H1 (cell line): ENCODE data around the gene LRRC4. TPM values are rescaled to one million over a fixed set of nuclear protein-coding genes. Genes with fewer than 3 reads are reported as not detected.

Source experiments
- CTCF ChIA-PET: fragments of 300-600 bp; sonication (Branson Sonifier 250); formaldehyde crosslinking; loops from one replicate; lab custom pipeline; 2021; ENCODE audit not compliant: partially characterized antibody; lab: Charles Lee
- POLR2A ChIA-PET: fragments of 300-600 bp; sonication (Branson Sonifier 250); formaldehyde crosslinking; loops from one replicate; lab custom pipeline; 2021; ENCODE audit warnings: inconsistent platforms; ENCODE audit not compliant: partially characterized antibody; lab: Charles Lee
- DNase-seq, 2 experiments: peaks; one replicate each; pipeline versions ENCODE4 v3.0.0 to v3.0.0-alpha.2; 2010 to 2022; ENCODE audit warnings: low spot score in 2 of 2, low read depth in 1 of 2, mixed read lengths in 1 of 2
- FAIRE-seq: peaks from 2 replicates; lab custom pipeline; 2011; peaks lifted over from hg19 to GRCh38; lab: Jason Lieb, UNC
- H2AFZ ChIP-seq: 2 replicates; pipeline ENCODE4 v1.8.1; 2012; ENCODE audit warnings: low read length, inconsistent platforms
- H2AK5ac ChIP-seq: 2 replicates; pipeline ENCODE4 v1.6.1; 2013; ENCODE audit warnings: low read depth, low read length
- H2BK120ac ChIP-seq: replicated peaks from 2 replicates; pipeline ENCODE3; 2013; ENCODE audit warnings: low read depth, low read length, inconsistent platforms
- H2BK12ac ChIP-seq: 2 replicates; pipeline ENCODE4 v1.6.1; 2013; ENCODE audit warnings: low read depth, low read length
- H2BK15ac ChIP-seq: 2 replicates; pipeline ENCODE4 v1.6.1; 2013; ENCODE audit warnings: low read length
- H2BK20ac ChIP-seq: 2 replicates; pipeline ENCODE4 v1.6.1; 2013; ENCODE audit warnings: low read length
- H2BK5ac ChIP-seq: 2 replicates; pipeline ENCODE4 v1.6.1; 2013; ENCODE audit warnings: low read depth, low read length
- H3K14ac ChIP-seq: 2 replicates; pipeline ENCODE4 v1.6.1; 2013; ENCODE audit warnings: inconsistent platforms; ENCODE audit not compliant: insufficient read length
- H3K18ac ChIP-seq: 2 replicates; pipeline ENCODE4 v1.6.1; 2013; ENCODE audit warnings: low read length; ENCODE audit errors: extremely low read depth
- H3K23ac ChIP-seq: 2 replicates; pipeline ENCODE4 v1.6.1; 2013; ENCODE audit warnings: inconsistent platforms; ENCODE audit not compliant: insufficient read length
- H3K23me2 ChIP-seq: 2 replicates; pipeline ENCODE4 v1.6.1; 2013; ENCODE audit warnings: low read depth, low read length
- H3K27ac ChIP-seq: 2 replicates; pipeline ENCODE4 v1.6.1; 2011; ENCODE audit warnings: low read depth, low read length, inconsistent platforms
- H3K27me3 ChIP-seq, 4 experiments: replicated peaks in 1 of 4; 1 replicate in 1 of 4; 2 replicates in 3 of 4; pipeline versions ENCODE4 v1.6.1 to v1.8.1; 2011 to 2013; ENCODE audit warnings: low read length in 3 of 4, mild to moderate bottlenecking in 3 of 4, inconsistent platforms in 2 of 4, mixed read lengths in 2 of 4, moderate library complexity in 1 of 4; ENCODE audit not compliant: control insufficient read depth in 3 of 4, insufficient read depth in 3 of 4; ENCODE audit errors: extremely low read depth in 1 of 4
- H3K36me3 ChIP-seq, 4 experiments: 2 replicates each; pipeline versions ENCODE4 v1.6.1 to v1.8.1; 2011 to 2013; ENCODE audit warnings: mild to moderate bottlenecking in 4 of 4, low read length in 3 of 4, moderate library complexity in 2 of 4, control low read depth in 1 of 4, inconsistent platforms in 1 of 4; ENCODE audit not compliant: insufficient read depth in 4 of 4, control insufficient read depth in 2 of 4
- H3K4ac ChIP-seq: replicated peaks from 2 replicates; pipeline ENCODE3; 2013; ENCODE audit warnings: low read length, low read depth, mixed read lengths, inconsistent platforms; ENCODE audit not compliant: insufficient read length
- H3K4me1 ChIP-seq, 4 experiments: replicated peaks in 1 of 4; 1 replicate in 1 of 4; 2 replicates in 3 of 4; pipeline versions ENCODE4 v1.6.1 to v1.8.1; 2011 to 2013; ENCODE audit warnings: low read length in 3 of 4, inconsistent platforms in 2 of 4, mixed read lengths in 1 of 4; ENCODE audit not compliant: insufficient read depth in 4 of 4, control insufficient read depth in 3 of 4
- H3K4me2 ChIP-seq, 2 experiments: 2 replicates each; pipeline versions ENCODE4 v1.6.1 to v1.8.1; 2011 to 2013; ENCODE audit warnings: low read depth in 2 of 2, low read length in 2 of 2, control low read depth in 1 of 2, inconsistent platforms in 1 of 2, mild to moderate bottlenecking in 1 of 2; ENCODE audit not compliant: insufficient read depth in 1 of 2
- H3K4me3 ChIP-seq, 4 experiments: fragments of 200-600, 300-600 bp in 1 of 4; sonication (generic), shearing (Covaris generic), sonication (Bioruptor Twin) in 1 of 4; 2 replicates each; pipeline versions ENCODE4 v1.5.1 to v1.8.1; 2011 to 2016; ENCODE audit warnings: low read length in 4 of 4, low read depth in 3 of 4, control low read depth in 2 of 4, inconsistent platforms in 2 of 4, mild to moderate bottlenecking in 2 of 4, mixed read lengths in 1 of 4, moderate library complexity in 1 of 4; ENCODE audit not compliant: insufficient read depth in 2 of 4; ENCODE audit errors: extremely low read depth in 1 of 4
- H3K56ac ChIP-seq: replicated peaks from 2 replicates; pipeline ENCODE3; 2013; ENCODE audit warnings: low read depth, mild to moderate bottlenecking, mixed read lengths, low read length, inconsistent platforms; ENCODE audit not compliant: insufficient read length
- H3K79me1 ChIP-seq: 2 replicates; pipeline ENCODE4 v1.6.1; 2013; ENCODE audit warnings: low read depth, low read length, control low read depth
- H3K79me2 ChIP-seq, 2 experiments: 2 replicates each; pipeline versions ENCODE4 v1.6.1 to v1.8.1; 2012 to 2013; ENCODE audit warnings: low read length in 2 of 2, mild to moderate bottlenecking in 2 of 2, inconsistent platforms in 1 of 2; ENCODE audit not compliant: insufficient read depth in 2 of 2, control insufficient read depth in 1 of 2
- H3K9ac ChIP-seq, 4 experiments: replicated peaks in 1 of 4; 1 replicate in 1 of 4; 2 replicates in 3 of 4; pipeline versions ENCODE4 v1.6.1 to v1.8.1; 2011 to 2013; ENCODE audit warnings: low read depth in 3 of 4, low read length in 3 of 4, control low read depth in 2 of 4, mild to moderate bottlenecking in 2 of 4, moderate library complexity in 2 of 4, inconsistent platforms in 1 of 4; ENCODE audit errors: extremely low read depth in 1 of 4
- H3K9me3 ChIP-seq, 2 experiments: 2 replicates each; pipeline versions ENCODE4 v1.6.1 to v1.8.1; 2012 to 2013; ENCODE audit warnings: mild to moderate bottlenecking in 2 of 2, moderate library complexity in 2 of 2, control low read depth in 1 of 2, inconsistent platforms in 1 of 2, low read depth in 1 of 2, low read length in 1 of 2, mixed read lengths in 1 of 2; ENCODE audit not compliant: insufficient read depth in 2 of 2
- H4K20me1 ChIP-seq, 2 experiments: replicated peaks in 1 of 2; 2 replicates each; pipeline versions ENCODE3 to v1.8.1; 2011 to 2013; ENCODE audit warnings: inconsistent platforms in 2 of 2, low read length in 2 of 2, mild to moderate bottlenecking in 1 of 2; ENCODE audit not compliant: insufficient read depth in 2 of 2, control insufficient read depth in 1 of 2
- H4K5ac ChIP-seq: 2 replicates; pipeline ENCODE4 v1.6.1; 2013; ENCODE audit warnings: low read length, low read depth, mixed read lengths, inconsistent platforms; ENCODE audit not compliant: insufficient read length
- H4K8ac ChIP-seq: 2 replicates; pipeline ENCODE4 v1.8.0; 2013; ENCODE audit warnings: mild to moderate bottlenecking, moderate library complexity, low read length, inconsistent platforms; ENCODE audit not compliant: insufficient read depth; ENCODE audit errors: extremely low read depth
- H4K91ac ChIP-seq: replicated peaks from 2 replicates; pipeline ENCODE3; 2013; ENCODE audit warnings: low read length, mixed read lengths, inconsistent platforms; ENCODE audit not compliant: insufficient read length
- CEBPB ChIP-seq: IDR thresholded peaks from 2 replicates; pipeline ENCODE4 v1.6.1; 2012; ENCODE audit warnings: low read depth, low read length
- EZH2 ChIP-seq: fragments of 200-600 bp; sonication (generic); IDR thresholded peaks from 2 replicates; pipeline ENCODE4 v1.7.1; 2012; ENCODE audit warnings: low read depth, mild to moderate bottlenecking, moderate library complexity, low read length, inconsistent platforms; ENCODE audit not compliant: severe bottlenecking
- KDM4A ChIP-seq: IDR thresholded peaks from one replicate; pipeline ENCODE4 v1.7.1; 2012; ENCODE audit warnings: low read depth, mild to moderate bottlenecking, moderate library complexity, low read length, inconsistent platforms; ENCODE audit not compliant: severe bottlenecking
- RAD21 ChIP-seq, 2 experiments: IDR thresholded peaks in 1 of 2; conservative IDR thresholded peaks in 1 of 2; 2 replicates each; pipeline ENCODE4 v1.6.1; 2011; ENCODE audit warnings: low read depth in 2 of 2, low read length in 2 of 2, improper control_type of control experiment in 1 of 2, inconsistent platforms in 1 of 2, mild to moderate bottlenecking in 1 of 2, moderate library complexity in 1 of 2
- RXRA ChIP-seq: IDR thresholded peaks from 2 replicates; pipeline ENCODE4 v1.6.1; 2011; ENCODE audit warnings: low read depth, mild to moderate bottlenecking, low read length, moderate library complexity; ENCODE audit not compliant: insufficient read depth
- SAP30 ChIP-seq: fragments of 300-600 bp; sonication (generic); IDR thresholded peaks from 2 replicates; pipeline ENCODE4 v1.7.1; 2012; ENCODE audit warnings: low read length, moderate library complexity, mild to moderate bottlenecking, inconsistent platforms; ENCODE audit not compliant: insufficient read depth, insufficient replicate concordance
- SIN3A ChIP-seq, 2 experiments: IDR thresholded peaks in 1 of 2; conservative IDR thresholded peaks in 1 of 2; 2 replicates each; pipeline ENCODE4 v1.6.1; 2011 to 2012; ENCODE audit warnings: low read length in 2 of 2, improper control_type of control experiment in 1 of 2, low read depth in 1 of 2, mild to moderate bottlenecking in 1 of 2
- SRF ChIP-seq: IDR thresholded peaks from 2 replicates; pipeline ENCODE4 v1.6.1; 2011; ENCODE audit warnings: mild to moderate bottlenecking, low read depth, low read length, moderate library complexity
- TAF1 ChIP-seq: IDR thresholded peaks from 2 replicates; pipeline ENCODE4 v1.6.1; 2011; ENCODE audit warnings: mild to moderate bottlenecking, low read depth, low read length
- WGBS, 2 experiments: shearing (Covaris generic) in 1 of 2; methylation state at CpG; one replicate each; pipeline versions ENCODE4 v1.1.6 to v1.1.7; 2013 to 2015; ENCODE audit warnings: low lambda C conversion rate in 2 of 2, mixed read lengths in 2 of 2, inconsistent platforms in 1 of 2, low coverage in 1 of 2, missing lambda C conversion rate in 1 of 2; ENCODE audit not compliant: insufficient replicate concordance in 2 of 2, insufficient coverage in 1 of 2, insufficient read length in 1 of 2; ENCODE audit errors: extremely low coverage in 1 of 2, missing lambda C conversion rate in 1 of 2; 5-methylcytosine and 5-hydroxymethylcytosine counted together
- polyA plus RNA-seq, 7 experiments: library from polyadenylated mRNA; depleted of rRNA in 3 of 7; stranded (reverse) in 5 of 7; unstranded in 2 of 7; fragments of >200 nt in 5 of 7; fragments of 200-250 nt in 2 of 7; gene quantifications; 1 replicate in 5 of 7; 2 replicates in 1 of 7; 4 replicates in 1 of 7; pipeline versions ENCODE4 v1.2.1 to v1.2.3, GENCODE V29; 2011 to 2013; ENCODE audit warnings: missing spikeins in 2 of 7, mixed read lengths in 2 of 7
- total RNA-seq: library from RNA; stranded (reverse); fragmentation: NEBNext Ultra II Directional; extraction: Animal tissue kit (Norgen Biotek cat#: 25700); gene quantifications from 2 replicates; pipeline ENCODE4 v1.2.1, GENCODE V29; 2021
- TF ChIP-seq, protein P1 (sequence below), 3 experiments: IDR thresholded peaks; 1 replicate in 2 of 3; 2 replicates in 1 of 3; pipeline versions ENCODE4 v1.5.1 to v1.6.1; 2011; ENCODE audit warnings: low read length in 3 of 3, mild to moderate bottlenecking in 3 of 3, inconsistent platforms in 2 of 3, low read depth in 1 of 3, moderate library complexity in 1 of 3; ENCODE audit not compliant: insufficient read depth in 1 of 3; ENCODE audit errors: control extremely low read depth in 1 of 3

The LRRC4 gene
- total and polyA plus RNA-seq, 2 of the 8 experiments (the other 6 are each of a cell fraction or from before 2014, with no cell fraction given) = 13.4 to 16.4 TPM

DNA sequence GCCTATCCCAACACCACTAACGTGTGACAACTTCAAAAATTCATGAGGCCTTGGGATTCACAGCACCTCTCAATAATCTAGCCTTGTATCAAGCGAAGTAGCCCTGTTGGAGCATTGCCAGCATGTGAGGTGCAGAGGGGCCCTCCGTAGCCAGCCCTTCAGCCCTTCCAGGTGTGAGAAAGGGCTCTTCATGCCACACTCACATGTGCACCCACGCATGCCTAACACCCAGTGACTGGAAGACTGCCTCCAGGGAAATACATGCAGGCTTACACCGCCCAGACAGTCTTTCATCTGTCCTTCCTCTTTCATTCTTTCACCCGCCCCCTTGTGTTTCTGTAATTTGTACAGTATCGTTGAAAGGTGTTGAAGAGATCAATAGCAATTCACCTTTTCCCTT lies 26.1 kb downstream of the LRRC4 start:
- WGBS, 2 experiments = 80% methylated on average over 7 of the region's 7 CpGs; no CpG with 5 or more reads in 1 of the 2 experiments
- H4K8ac ChIP-seq = no peak overlapping the region
- H3K79me1 ChIP-seq = no peaks in the 10 kb centered on the region; the same call in 1 of the 2 replicates
- no peak overlapping the region for H2BK5ac ChIP-seq
- no peak overlapping the region for H2BK15ac ChIP-seq
- H3K27me3 ChIP-seq = no peaks in the 10 kb centered on the region
- no peak overlapping the region for H3K27ac ChIP-seq
- H3K4ac ChIP-seq = no peak overlapping the region
- H3K9ac ChIP-seq = no peak overlapping the region
- H3K18ac ChIP-seq = no peak overlapping the region
- H3K36me3 ChIP-seq = no peaks in the 10 kb centered on the region
- ChIA-PET CTCF (interaction anchor here (0.8 to 4.2 kb wide), 4 partner anchors 9 to 14 kb away, joined by 3 to 24 read pairs (median 4); no protein-coding TSS in a partner anchor), POLR2A (no interaction called here)
- H3K23ac ChIP-seq = no peak overlapping the region
- H4K20me1 ChIP-seq = peaks cover 2 to 4% of the 10 kb centered on the region in 2 experiments
- H4K5ac ChIP-seq = no peak overlapping the region
- H3K56ac ChIP-seq = no peak overlapping the region
- no peak overlapping the region for H2BK20ac ChIP-seq
- H2BK12ac ChIP-seq = no peak overlapping the region
- no peak overlapping the region for H4K91ac ChIP-seq
- no peak overlapping the region for H2AFZ ChIP-seq
- H2AK5ac ChIP-seq = no peak overlapping the region
- H3K79me2 ChIP-seq = no peaks in the 10 kb centered on the region
- FAIRE-seq (no peak), DNase-seq (no peak)
- H3K4me1 ChIP-seq = no peaks in the 10 kb centered on the region; a peak in 1 of 7 replicates
- no peak for TF ChIP-seq RXRA
- no peak for TF ChIP-seq TAF1
- TF ChIP-seq CEBPB = no peak
- no peak for TF ChIP-seq RAD21 (IDR thresholded peaks at IDR 0.05 in 1 of 2, conservative IDR thresholded peaks at IDR 0.05 in 1 of 2; ENCODE audit: low read depth in 2 of 2, low read length in 2 of 2)
- TF ChIP-seq, protein P1, sequence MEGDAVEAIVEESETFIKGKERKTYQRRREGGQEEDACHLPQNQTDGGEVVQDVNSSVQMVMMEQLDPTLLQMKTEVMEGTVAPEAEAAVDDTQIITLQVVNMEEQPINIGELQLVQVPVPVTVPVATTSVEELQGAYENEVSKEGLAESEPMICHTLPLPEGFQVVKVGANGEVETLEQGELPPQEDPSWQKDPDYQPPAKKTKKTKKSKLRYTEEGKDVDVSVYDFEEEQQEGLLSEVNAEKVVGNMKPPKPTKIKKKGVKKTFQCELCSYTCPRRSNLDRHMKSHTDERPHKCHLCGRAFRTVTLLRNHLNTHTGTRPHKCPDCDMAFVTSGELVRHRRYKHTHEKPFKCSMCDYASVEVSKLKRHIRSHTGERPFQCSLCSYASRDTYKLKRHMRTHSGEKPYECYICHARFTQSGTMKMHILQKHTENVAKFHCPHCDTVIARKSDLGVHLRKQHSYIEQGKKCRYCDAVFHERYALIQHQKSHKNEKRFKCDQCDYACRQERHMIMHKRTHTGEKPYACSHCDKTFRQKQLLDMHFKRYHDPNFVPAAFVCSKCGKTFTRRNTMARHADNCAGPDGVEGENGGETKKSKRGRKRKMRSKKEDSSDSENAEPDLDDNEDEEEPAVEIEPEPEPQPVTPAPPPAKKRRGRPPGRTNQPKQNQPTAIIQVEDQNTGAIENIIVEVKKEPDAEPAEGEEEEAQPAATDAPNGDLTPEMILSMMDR (IDR thresholded peaks at IDR 0.05; ENCODE audit: control extremely low read depth in 1 of 3, insufficient read depth in 1 of 3, low read depth in 1 of 3, low read length in 3 of 3) = no peak
- TF ChIP-seq SIN3A (conservative IDR thresholded peaks at IDR 0.05 in 1 of 2, IDR thresholded peaks at IDR 0.05 in 1 of 2; ENCODE audit: low read depth in 1 of 2, low read length in 2 of 2) = no peak
- TF ChIP-seq EZH2 = no peak
- no peak for TF ChIP-seq KDM4A
- TF ChIP-seq SRF = no peak
- no peak for TF ChIP-seq SAP30
- no peak overlapping the region for H3K14ac ChIP-seq
- no peak overlapping the region for H3K4me3 ChIP-seq
- no peak overlapping the region for H3K4me2 ChIP-seq
- no peak overlapping the region for H2BK120ac ChIP-seq
- no peaks in the 10 kb centered on the region for H3K9me3 ChIP-seq
- no peaks in the 10 kb centered on the region for H3K23me2 ChIP-seq
